Measurements from ENCODE around the gene ANKFN1. TPM values are rescaled to one million over a fixed set of nuclear protein-coding genes. Genes with fewer than 3 reads are reported as not detected.

The ANKFN1 gene
- total and polyA plus RNA-seq, 2 of the 13 experiments (the other 11 are each of a cell fraction or from before 2014, with no cell fraction given), result not detected

DNA sequence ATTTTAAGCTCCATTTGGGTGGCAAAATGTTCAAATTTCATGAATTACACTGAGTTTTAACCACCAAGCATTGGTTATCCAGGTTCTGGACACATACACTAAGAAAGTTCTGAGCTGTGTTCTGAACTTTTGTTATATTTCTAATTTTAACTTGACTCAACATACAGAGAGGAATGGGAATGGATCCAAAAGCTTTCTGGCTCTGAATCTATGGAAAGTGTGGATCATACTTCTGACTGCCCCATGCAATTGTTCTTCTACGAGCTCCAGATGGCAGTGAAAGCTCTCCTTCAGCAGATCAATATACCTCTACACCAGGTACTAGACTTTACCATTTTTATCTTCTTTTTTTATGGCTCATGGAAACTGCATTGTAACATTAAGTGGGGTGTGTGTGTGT, 327.2 kb downstream of the ANKFN1 start:
- no peak overlapping the region for H3K9ac ChIP-seq (ENCODE audit: insufficient read depth, low read depth, low read length)
- H3K79me2 ChIP-seq (ENCODE audit: insufficient read depth, low read length), result no peaks in the 10 kb centered on the region
- ChIA-PET POLR2A (no interaction called here), CTCF (ENCODE audit: low intra/inter-chr PET ratio, low total read pairs) (no interaction called here)
- no peak overlapping the region for H3K27ac ChIP-seq (ENCODE audit: extremely low read length, insufficient read depth, low read length)
- H4K20me1 ChIP-seq (ENCODE audit: insufficient read depth, low read length), result no peaks in the 10 kb centered on the region
- no peak for FAIRE-seq
- H3K36me3 ChIP-seq (replicated peaks in 1 of 2; ENCODE audit: control insufficient read depth in 1 of 2, insufficient read depth in 2 of 2, low read length in 2 of 2), result no peaks in the 10 kb centered on the region
- no peak overlapping the region for H3K4me3 ChIP-seq (replicated peaks in 1 of 3; ENCODE audit: insufficient read depth in 1 of 3, low read depth in 2 of 3, low read length in 3 of 3)
- WGBS (ENCODE audit: low lambda C conversion rate), result 0% methylated on average over 1 of the region's 1 CpG
- no peak for ATAC-seq
- H3K27me3 ChIP-seq (ENCODE audit: control insufficient read depth in 1 of 2, insufficient read depth in 2 of 2, low read length in 2 of 2), result no peaks in the 10 kb centered on the region
- TF ChIP-seq EP300 (IDR thresholded peaks at IDR 0.05; ENCODE audit: low read depth in 2 of 2, low read length in 2 of 2) (no peak), EP300 (CRISPR knock-in tag; IDR thresholded peaks at IDR 0.05; ENCODE audit: borderline replicate concordance) (no peak), ZNF383 (CRISPR knock-in tag; IDR thresholded peaks at IDR 0.05; ENCODE audit: borderline replicate concordance) (no peak), HES4 (CRISPR knock-in tag; IDR thresholded peaks at IDR 0.05; ENCODE audit: borderline replicate concordance) (no peak), ZNF468 (CRISPR knock-in tag; IDR thresholded peaks at IDR 0.05) (no peak), ZNF431 (CRISPR knock-in tag; IDR thresholded peaks at IDR 0.05; ENCODE audit: borderline replicate concordance, low read depth) (no peak), ZNF225 (CRISPR knock-in tag; IDR thresholded peaks at IDR 0.05) (no peak), SIX1 (CRISPR knock-in tag; IDR thresholded peaks at IDR 0.05; ENCODE audit: borderline replicate concordance) (no peak)
- TF ChIP-seq, protein P1, sequence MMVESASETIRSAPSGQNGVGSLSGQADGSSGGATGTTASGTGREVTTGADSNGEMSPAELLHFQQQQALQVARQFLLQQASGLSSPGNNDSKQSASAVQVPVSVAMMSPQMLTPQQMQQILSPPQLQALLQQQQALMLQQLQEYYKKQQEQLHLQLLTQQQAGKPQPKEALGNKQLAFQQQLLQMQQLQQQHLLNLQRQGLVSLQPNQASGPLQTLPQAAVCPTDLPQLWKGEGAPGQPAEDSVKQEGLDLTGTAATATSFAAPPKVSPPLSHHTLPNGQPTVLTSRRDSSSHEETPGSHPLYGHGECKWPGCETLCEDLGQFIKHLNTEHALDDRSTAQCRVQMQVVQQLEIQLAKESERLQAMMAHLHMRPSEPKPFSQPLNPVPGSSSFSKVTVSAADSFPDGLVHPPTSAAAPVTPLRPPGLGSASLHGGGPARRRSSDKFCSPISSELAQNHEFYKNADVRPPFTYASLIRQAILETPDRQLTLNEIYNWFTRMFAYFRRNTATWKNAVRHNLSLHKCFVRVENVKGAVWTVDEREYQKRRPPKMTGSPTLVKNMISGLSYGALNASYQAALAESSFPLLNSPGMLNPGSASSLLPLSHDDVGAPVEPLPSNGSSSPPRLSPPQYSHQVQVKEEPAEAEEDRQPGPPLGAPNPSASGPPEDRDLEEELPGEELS (CRISPR knock-in tag; IDR thresholded peaks at IDR 0.05), result no peak
- no peaks in the 10 kb centered on the region for H3K9me3 ChIP-seq (ENCODE audit: low read length)
- intact Hi-C loops (cut with micrococcal nuclease; ENCODE audit: unreplicated experiment), result no loop called here
- BruUV-seq (replicated peaks), result no TSS peak
- no peaks in the 10 kb centered on the region for H3K4me1 ChIP-seq (ENCODE audit: insufficient read depth, low read length)
- no peak overlapping the region for H2AFZ ChIP-seq (ENCODE audit: low read length)
- DNase-seq (ENCODE audit: low spot score), result no peak
- no peak overlapping the region for H3K4me2 ChIP-seq (ENCODE audit: low read depth, low read length)
- in situ Hi-C loops (cut with HindIII; ENCODE audit: extremely low pct_ligation_motif_present, low pct_unique_long_range_greater_than_20kb), result no loop called here

All from HepG2 (cell line).